Measurements from ENCODE around the gene MAS1L.

The MAS1L gene, protein sequence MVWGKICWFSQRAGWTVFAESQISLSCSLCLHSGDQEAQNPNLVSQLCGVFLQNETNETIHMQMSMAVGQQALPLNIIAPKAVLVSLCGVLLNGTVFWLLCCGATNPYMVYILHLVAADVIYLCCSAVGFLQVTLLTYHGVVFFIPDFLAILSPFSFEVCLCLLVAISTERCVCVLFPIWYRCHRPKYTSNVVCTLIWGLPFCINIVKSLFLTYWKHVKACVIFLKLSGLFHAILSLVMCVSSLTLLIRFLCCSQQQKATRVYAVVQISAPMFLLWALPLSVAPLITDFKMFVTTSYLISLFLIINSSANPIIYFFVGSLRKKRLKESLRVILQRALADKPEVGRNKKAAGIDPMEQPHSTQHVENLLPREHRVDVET

DNA sequence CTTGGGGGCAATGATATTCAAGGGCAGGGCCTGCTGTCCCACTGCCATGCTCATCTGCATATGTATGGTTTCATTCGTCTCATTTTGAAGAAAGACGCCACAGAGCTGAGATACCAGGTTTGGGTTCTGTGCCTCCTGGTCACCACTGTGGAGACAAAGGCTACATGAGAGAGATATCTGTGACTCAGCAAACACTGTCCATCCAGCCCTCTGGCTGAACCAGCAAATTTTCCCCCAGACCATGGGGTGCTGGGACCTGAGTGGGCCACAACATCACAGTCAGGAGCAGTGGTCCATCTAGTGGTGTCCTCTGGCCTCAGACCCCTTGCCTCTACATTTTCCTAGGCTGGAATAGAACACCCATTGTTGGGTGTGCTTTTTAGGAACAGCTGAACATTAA lies at the start of gene MAS1L:
TSS of gene MAS1L (minus strand) at position 297 of the 400 bp plus-strand sequence. CDS start at position 243, 54 bp downstream.
- DNase-seq (ENCODE audit: low spot score), result no peak

DNA sequence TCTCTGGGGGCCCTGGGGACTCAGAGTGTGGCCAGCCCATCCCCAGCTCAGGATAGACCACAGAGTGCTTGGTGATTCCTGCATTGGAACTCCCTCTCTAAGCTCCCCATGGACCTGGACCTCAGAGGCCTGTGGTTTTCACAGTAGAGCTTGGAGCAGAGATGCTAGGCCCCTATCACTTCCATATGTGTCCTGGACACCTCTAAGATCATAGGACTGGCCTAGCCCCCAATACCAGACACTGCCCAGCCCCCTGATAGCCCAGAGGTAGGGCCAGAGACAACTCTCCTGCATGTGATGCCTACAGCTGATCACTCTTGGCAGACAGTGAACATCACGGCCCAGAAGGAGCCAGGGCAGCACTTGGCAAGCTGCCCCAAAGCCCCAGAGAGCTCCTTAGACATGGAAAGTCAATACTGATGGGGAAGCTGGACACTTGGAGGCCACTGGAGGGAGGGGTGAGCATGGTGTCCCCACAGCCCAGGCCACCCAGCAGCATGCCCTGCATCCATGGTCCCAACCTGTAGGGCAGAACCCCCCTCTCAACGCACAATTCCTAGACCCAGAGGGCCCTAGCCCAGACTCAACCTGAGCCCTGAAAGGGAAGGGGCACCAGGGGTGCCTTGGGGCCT lies 44.7 kb upstream of the MAS1L start:
- no peak for DNase-seq (ENCODE audit: low spot score)

DNA sequence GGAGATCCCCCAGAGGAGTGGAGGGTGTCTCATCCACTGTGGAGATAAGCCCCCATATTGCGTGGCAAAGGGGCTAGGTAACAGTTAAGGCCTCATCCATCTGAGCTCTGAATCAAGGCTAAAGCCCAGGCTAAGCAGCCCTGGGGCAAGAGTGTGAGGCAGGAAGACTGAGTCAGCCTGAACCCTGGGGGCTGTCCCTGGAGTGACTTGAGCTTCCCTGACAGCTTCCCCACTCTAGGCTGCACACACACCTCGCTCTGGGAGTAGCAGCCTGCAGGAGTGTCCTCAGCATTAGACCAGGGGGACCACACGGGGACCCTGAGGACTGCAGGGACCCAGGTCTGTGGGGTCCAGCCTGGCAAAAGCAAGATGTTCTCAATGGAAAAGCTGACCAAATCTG lies 43.9 kb upstream of the MAS1L start:
- no peak for DNase-seq (ENCODE audit: low spot score)

DNA sequence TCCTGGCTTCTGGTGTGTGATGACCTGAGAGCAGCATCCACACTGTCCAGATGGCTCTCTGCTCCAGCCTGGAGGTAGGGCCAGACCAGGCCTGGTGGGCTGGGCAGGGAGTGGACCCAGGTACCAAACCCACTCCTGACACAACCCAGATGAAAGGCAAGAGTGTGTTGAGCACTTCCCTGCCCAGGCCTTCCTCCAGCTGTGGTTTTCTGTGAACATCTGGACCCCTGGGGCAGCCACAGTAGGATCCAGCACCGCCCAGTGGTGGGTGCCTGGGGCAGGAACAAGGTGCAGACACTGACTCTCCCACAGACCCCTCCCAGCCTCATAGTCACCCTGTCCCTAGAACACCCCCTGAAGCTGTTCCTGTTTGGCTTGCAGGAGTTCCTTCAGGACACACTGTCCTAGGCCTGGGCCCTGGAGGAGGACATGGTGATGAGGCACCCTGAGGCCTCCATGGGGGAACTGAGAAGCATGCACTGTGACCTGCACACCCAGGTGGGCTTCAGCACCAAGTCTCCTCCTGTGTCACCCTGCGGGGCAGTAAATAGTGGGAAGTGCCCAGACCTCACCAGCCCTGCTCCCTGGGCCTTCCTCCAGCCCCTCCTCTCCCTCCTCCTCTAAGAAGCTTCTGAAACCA lies 43.0 kb upstream of the MAS1L start:
- DNase-seq (ENCODE audit: low spot score), result no peak

DNA sequence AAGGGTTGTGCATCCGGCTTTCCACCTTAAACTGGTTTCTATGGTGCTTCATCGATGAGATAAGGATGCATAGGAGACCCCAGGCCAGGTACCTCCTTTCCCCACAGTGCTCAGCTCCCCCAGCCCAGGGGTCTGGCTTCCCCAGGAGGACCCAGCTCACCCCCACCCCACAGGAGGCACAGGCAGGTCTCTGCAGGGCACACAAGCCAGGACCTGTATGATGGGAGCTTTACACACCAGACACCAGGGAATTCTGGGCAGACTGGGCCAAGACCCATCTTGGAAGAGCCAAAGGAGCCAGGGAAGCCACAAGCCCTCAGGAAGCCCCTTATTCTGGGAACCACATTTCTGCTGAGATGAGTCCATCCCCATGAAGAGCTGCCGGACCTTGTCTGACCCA lies 42.2 kb upstream of the MAS1L start:
- no peak for DNase-seq (ENCODE audit: low spot score)

DNA sequence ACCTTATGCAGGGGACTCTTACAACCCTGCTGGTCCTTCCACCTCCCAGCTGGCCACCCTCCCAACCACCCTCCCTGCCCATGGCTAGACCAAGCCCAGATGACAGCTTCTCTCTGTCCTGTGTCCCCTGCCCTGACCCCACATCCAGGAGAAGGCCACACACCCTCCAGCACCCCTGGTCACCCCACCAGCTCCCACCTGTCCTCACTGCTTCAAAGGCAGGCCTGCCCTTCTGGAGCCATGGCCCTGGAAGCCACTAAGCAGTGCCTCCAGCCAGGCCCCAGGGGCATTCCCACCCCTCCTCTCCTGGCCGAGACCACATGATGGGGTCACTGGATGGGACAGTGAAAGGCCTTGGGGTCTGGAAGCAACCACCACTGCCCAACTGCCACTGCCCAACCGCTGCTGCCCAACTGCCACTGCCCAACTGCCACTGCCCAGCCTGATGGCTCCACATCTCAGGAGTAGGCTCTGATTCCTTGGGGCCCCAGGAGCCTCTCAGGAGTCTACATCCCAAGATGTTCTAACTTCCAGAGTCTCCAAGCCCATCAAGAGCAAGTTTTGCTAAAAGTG lies 41.3 kb upstream of the MAS1L start:
- DNase-seq (ENCODE audit: low spot score), result no peak

DNA sequence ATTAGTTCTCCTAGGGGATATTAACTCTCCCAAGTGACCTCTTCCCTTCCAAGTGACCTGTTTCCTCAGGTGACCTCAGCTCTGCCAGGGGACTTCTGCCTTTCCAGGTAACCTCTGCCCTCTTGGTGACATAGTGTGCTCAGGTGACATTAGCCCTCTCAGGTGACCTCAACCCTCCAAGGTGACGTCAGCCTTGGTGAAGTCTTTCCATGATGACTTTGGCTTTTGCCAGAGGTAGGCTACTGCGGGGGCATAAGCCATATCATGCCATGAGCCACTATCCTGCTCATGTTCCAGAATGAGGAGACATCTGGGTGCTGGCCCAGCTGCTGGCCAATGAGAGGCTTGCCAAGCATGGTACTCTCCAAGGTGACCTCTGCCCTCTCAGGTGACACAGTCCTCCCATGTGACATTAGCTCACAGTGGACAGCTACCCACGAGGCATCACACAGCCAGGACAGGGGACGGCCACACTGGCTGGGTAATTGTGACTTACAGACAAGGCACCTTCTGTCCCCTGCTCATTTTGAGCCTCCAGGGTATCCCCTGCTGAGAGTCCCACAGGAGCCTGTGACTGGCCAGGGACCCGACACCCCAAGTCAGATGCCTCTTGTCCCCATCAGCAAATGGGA lies 40.7 kb upstream of the MAS1L start:
- no peak for DNase-seq (ENCODE audit: low spot score)

DNA sequence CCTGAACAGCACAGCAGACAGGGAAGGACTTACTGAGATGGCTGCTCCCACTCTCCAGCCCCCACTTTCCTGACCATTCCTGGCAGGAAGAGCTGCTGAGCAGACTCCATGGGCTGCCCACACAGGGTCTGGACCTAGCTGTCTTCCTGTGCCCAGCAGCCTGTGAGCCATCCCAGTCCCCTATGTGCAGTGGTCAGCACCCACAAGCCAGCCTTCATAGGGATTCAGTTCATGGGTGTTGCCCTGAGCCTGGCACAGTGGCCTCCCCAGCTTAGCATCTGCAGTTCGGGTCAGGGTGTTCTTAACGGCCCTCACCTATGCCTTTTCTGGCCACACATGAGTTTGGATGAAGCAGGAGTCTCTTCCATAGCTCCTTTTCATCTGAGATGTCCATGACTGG lies 39.8 kb upstream of the MAS1L start:
- DNase-seq (ENCODE audit: low spot score), result no peak

DNA sequence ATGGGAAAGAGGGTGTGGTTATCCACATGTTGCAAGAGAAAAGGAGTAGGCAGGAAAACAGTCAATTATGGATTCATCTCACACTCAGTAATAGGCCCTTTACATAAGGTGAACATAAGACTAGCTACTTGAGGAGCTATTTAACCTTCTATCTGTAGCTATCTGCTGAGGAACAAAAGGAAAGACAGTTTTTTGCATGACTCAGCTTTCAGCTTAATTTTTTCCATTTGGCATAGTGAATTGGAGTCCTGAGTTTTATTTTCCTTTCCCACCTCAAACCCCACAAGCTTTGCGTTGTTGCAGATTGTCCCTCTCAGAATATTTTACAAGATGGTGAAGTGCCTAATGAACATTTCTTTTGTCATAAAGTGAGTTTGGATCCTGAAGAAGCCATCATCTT lies 39.4 kb upstream of the MAS1L start:
- DNase-seq (ENCODE audit: low spot score), result no peak

DNA sequence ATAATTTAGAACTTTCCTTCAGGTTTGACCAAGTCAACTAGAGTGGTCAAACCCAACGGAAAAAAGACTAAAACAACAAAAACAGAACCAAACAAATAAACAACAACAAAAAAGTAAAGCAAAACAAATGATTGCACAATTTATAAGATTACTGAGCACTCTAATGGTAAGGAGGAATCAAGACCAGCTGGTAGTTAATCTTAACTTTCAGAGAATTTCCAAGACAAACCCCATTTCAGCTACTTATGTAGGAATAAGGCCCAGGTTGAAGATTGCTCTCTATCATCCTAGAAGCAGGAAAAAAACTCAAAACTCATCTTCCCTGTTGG lies 37.5 kb upstream of the MAS1L start:
- DNase-seq (ENCODE audit: low spot score), result no peak

DNA sequence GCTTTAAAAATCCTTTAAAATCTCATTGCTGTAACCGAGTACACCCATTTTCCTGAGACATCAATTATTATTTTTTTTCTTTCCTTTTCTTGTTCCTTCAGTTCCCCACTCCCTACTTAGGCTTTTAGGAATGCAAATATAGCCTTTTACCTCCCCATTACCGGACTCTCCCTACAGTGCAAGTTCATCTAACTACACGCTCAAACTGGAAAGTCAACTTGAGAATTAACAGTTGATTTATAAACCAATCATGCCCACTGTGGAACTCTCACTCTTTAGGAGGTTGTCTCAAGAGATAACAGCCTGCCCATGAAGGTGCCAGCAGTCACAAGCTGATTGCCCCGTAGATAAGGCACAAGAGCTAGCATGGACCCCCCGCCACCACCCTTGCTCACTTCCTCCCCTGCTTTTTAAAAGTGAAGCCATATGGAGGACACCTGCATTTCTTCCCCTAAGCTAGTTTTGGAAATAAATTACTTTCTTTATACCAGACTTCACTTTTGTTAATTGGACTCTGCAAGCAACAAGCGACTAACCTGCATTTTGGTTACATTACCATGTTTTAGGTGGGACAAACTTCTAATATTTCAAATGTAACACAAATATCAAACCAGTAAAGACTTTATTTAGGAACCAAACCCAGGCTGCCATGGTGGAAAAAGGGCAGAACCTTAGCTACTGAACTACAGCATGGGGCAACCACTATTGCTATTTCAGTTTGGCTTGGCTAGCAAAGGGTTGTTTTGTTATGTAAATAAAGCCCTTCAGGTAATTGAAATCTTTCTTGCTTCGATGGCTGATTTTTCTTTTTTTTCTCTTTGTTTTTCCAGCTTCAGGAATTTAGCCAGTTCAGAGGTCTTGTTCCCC lies 36.9 kb upstream of the MAS1L start:
- no peak for DNase-seq (ENCODE audit: low spot score)

DNA sequence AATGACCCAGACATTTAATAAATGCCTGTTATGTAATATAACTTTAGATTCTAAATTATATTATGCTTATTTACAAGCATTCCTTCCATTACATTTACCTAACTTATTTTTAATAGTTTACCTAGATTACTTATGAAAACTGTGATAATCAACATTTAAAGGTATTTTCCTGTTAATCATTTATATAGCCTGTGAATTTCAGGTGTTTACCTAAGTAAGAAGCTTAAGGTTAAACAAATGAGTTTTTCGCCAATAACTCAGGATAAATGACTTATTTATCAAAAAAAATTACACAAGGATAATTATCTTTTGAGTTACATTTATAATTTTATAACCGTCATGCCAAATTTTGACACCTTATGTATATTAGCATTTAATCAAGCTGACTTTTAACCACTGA lies 36.3 kb upstream of the MAS1L start:
- DNase-seq (ENCODE audit: low spot score), result no peak

DNA sequence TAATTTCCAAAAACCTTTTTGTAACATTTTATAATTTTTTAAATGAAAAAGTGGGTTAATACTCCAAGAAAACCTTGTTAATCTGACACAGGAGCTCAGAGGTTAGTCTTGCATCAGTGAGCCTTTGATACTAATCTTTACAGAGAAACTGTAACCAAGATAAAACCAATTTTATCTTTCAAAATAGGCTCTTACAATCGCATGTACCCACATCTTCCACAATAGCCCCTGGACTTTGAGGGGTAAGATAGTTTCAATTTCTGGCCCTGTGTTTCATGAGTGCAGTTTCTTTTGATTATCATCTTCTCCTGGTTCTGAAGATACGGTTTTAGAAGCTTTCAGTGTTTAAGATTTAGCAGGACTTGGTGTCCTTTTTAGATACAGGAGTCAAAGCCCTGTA lies 34.5 kb upstream of the MAS1L start:
- no peak for DNase-seq (ENCODE audit: low spot score)

DNA sequence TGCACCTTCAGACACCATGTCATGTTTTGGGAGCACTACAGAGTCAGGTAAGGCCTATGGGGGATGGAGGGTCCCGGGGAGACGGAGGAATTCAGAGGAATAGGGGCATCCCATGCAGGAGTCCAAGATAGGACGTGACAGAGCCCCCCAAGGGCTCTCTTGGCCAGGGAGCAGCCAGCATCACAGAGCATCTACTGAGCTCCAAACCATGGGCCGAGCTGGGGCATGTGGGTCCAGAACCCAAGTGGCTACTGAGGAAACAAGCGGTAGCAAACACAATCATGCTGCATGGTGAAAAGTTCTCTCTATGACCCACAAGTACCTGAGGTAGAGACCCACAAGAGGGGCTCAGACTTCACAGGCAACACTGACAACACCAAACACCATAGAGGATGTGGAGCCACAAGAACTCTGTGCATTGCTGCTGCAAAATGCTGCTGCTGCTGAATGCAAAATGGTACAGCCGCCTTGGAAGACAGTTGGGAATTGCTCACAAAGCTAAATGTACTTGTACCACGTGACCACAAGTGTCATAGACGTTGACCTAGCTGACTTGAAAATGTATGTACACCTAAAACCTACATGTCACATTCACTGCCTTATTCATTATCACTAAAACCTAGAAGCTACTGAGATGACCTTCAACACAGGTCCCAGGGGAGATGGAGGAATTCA lies 33.4 kb upstream of the MAS1L start:
- no peak for DNase-seq (ENCODE audit: low spot score)

DNA sequence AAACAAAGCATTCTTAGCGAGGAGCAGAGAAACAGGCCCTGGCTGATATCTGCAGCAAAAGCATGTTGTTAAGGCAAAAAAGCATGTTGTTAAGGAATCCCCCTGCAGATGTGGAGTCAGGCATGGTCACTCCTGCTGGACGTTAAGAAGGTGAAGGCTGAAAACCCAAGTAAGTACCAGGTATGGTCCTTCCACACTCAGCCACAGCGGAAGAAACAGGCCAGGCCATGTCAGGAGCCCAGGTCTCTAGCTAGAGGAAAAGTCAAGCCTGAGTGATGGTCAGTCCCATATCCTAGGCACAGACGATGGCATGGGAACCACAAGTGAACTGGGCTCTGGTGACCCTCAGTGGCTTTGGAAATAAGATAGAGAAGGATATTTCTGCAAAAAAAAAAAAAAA lies 32.5 kb upstream of the MAS1L start:
- DNase-seq (ENCODE audit: low spot score), result no peak

DNA sequence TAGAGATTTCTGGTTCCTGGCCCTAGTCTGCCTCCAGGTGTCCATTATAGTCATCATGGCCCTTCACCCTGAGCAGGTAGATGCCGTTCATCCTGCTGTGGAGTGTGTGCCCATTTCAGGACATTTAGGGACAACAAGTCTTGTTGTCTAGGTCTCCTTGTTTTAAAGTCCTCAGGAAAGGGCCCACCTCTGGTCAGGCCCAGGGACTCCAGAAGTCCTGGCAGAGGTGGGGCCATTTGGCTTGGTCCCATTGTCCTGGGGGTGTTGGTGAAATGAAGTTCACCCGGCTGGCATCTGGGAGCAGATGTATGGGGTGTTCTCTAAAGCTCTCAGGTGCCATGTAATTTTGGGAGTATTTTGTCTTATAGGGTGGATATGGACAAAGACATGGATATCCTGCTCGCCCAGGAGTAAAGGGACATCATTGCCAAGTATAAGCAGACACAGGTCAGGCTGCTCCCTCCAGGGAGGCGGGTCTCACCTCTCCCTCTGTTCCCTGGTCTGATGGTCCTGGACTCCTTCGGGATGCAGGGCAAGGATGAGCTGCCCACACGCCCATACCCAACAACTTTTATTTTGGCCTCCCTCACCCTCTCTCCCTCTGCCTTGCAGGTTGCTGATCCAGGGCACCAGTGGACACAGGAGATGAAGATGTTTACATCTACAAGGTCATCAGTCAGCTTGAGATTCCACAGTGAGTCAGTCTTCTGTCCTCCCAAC lies 31.7 kb upstream of the MAS1L start:
- no peak for DNase-seq (ENCODE audit: low spot score)

DNA sequence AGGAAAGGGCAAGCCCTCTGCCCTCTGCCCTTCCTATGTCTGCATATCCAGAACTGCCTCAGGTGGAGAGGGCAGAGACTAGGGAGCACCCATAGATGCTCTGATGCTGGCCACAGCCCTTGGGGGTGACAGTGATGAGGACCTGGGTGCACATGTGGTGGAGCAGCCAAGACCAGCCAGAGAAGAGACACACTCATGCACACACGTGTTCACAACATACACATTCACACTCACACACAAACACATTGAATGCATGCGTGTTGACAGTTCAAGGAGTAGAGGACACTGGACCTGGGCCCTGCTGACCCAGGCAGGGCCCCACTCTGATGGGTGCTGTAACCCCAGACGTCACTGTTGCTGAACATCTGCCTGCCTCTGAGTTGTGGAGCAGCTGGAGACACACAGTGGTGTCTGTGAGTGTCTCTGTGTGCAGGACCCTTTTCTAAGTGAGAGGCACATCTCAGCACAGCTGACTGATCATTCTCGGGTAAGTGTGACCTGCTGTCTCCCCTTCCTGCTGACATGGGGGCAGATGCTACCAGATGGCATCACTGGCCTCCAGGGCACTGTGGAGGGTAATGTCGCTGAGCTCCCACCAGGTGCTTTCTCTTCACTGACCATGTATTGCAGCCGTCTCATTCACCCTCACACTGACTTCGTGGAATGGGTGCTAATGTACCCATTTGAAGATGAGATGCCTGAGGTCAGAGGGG lies 30.1 kb upstream of the MAS1L start:
- no peak for DNase-seq (ENCODE audit: low spot score)

DNA sequence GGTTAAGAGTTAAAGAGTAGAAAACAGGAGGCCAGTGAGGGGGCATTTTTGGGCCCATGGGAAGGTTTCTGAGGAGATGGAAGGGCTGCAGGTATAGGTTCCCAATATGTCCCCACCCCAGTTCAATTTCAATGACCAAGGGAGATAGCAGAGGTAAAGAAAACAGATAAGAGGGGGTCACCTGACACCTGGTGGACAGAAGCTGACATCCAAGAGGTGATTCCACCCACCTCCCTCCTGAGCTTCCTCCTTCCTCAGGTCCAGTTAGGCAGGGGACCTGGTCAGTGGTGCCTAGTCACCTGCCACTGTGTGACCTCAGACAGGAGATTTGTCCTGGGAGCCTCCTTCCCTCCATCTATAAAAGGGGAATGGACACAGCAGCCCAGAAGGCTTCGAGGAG lies 29.5 kb upstream of the MAS1L start:
- no peak for DNase-seq (ENCODE audit: low spot score)

DNA sequence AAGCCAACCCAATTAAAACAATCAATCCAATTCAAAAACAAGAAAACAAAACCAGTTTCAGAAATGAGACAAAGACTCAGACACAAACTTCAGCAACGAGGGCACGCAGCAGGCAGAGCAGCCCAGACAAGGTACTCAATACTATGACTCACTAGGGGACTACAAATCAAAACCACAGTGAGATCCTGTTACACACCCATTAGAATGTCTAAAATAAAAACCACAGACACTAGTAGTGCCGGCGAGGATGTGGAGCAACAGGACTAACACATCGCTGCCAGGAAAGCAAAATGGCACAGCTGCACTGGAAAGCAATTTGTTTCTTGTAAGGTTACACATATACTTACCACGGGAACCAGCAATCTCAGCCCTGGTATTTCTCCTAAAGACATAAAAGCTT lies 28.4 kb upstream of the MAS1L start:
- DNase-seq (ENCODE audit: low spot score), result no peak

DNA sequence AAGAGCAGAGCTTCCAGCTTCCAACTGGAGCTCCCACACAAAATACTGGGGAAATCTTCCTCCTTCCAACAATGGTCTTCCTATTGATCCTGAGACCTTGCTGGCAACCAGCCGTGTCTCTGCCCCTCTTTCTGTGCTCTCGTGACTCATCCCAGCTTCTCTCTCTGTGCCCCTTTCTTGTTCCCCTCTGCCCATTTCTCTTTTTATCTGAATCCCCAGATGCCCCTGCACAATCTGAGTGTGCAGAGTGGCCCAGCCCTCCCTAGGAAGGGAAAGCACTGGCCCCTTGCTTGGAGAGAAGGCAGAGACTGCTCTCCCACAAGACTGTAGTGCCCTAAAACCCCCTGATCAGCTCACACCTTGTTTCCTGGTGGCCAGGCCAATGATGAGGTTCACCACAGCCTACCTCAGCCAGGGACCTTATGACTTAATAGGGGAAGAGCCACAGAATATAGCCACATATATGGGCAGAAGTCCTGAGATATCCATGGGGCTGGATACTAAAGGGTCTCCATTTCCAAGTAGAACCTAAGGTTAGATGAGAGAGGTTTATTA lies 23.1 kb upstream of the MAS1L start:
- no peak for DNase-seq (ENCODE audit: low spot score)

Measured in iPS-NIHi11 (cell line).